SKM-1 (cell line): Measurements from ENCODE around the gene MYO1E.

Source experiments
- DNase-seq: peaks from one replicate; lab custom pipeline; 2025; ENCODE audit not compliant: unreplicated experiment; lab: John Stamatoyannopoulos, UW

Gene MYO1E

GRCh38 chr15:59237119-59237855 lies 135.4 kb downstream of the MYO1E start:
- peak; percentile 37 for DNase-seq

GRCh38 chr15:59236394-59236793 lies 136.3 kb downstream of the MYO1E start:
- no peak for DNase-seq

- DNase-seq: no peak
Observed at GRCh38 chr15:59232476-59232875, 140.2 kb downstream of the MYO1E start.

- no peak for DNase-seq
Observed at GRCh38 chr15:59230531-59231055, 142.1 kb downstream of the MYO1E start.

GRCh38 chr15:59229453-59229852 lies 143.2 kb downstream of the MYO1E start:
- no peak for DNase-seq

- no peak for DNase-seq
Observed at GRCh38 chr15:59229015-59229414, 143.7 kb downstream of the MYO1E start.

GRCh38 chr15:59227021-59227420 lies 145.7 kb downstream of the MYO1E start:
- DNase-seq: no peak

- no peak for DNase-seq
Observed at GRCh38 chr15:59224474-59224873, 148.2 kb downstream of the MYO1E start.

- DNase-seq: no peak
Observed at GRCh38 chr15:59223736-59224135, 148.9 kb downstream of the MYO1E start.

GRCh38 chr15:59222906-59223550 lies 149.6 kb downstream of the MYO1E start:
- no peak for DNase-seq

GRCh38 chr15:59221511-59222505 lies 150.9 kb downstream of the MYO1E start:
- no peak for DNase-seq

GRCh38 chr15:59218710-59219109 lies 154.0 kb downstream of the MYO1E start:
- no peak for DNase-seq

- DNase-seq: no peak
Observed at GRCh38 chr15:59217876-59218498, 154.7 kb downstream of the MYO1E start.

GRCh38 chr15:59216911-59217310 lies 155.8 kb downstream of the MYO1E start:
- no peak for DNase-seq

- no peak for DNase-seq
Observed at GRCh38 chr15:59210186-59210585, 162.5 kb downstream of the MYO1E start.

- DNase-seq: no peak
Observed at GRCh38 chr15:59208613-59209249, 163.9 kb downstream of the MYO1E start.

GRCh38 chr15:59206623-59207183 lies 166.0 kb downstream of the MYO1E start, which contains the start of gene LDHAL6B:
Gene LDHAL6B, plus strand, starts transcription at chr15:59206843. Its CDS starts 98 bp downstream, at chr15:59206941.
- no peak for DNase-seq

GRCh38 chr15:59205839-59206622 lies 166.6 kb downstream of the MYO1E start:
- no peak for DNase-seq

- no peak for DNase-seq
Observed at GRCh38 chr15:59203657-59204056, 169.0 kb downstream of the MYO1E start.
